Cerebellar nuclear complex (tissue), 1 donor: Measurements from ENCODE around the gene TIMM13.
"Not testable (repeated sequence)": the region's sequence is repeated elsewhere in the genome, so short reads cannot be mapped to it uniquely, and the experiment has no call there.

Source experiments
- DNase-seq, 2 experiments: peaks; one replicate each; lab custom pipeline; 2025; lab: John Stamatoyannopoulos, UW

TIMM13 gene

DNA sequence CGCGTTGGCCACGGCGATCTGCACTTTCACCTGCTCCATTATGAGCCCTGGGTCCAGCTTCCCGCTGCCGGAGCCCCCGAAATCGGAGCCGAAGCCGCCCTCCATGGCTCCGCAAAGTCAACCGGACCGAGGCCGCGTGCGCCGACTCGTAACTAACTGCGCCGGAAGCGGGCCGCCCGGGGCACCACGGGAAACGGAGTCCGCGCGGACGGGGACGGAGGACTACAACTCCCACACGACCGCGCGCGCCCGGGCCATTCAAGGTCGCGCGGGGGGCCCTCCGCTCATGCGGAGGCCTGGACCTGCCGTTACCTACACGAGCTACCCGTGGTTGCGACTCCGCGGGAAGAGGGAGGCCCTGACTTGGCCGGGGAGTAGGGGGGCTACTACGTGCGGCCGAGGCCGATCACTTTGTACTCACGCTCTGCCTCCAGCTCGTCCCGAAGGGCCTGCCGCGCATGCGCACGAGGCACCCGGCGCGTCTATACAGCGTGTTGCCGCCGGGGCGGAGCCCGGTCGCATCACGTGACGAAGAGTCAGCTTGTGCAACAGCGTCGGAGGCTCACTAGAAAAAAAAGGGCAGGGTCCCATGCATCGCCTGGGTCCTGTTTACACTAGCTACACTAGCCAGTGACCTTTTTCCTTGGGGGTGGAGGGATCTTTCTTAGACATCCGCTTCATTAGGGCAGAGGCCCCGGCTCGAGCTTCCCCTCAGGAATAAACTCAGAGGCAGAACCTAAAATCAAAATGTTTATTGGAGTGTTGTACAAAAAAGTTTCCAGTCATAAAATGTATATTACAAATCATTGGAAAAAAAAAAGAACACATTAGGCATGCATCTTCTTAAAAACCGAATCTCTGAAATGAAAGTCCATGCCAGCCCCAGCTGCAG, at the start of gene TIMM13:
Gene TIMM13 (minus strand): TSS at position 158 of the 892 bp plus-strand sequence. CDS start 53 bp downstream, at position 105.
- peak; percentile 72 to 89 for DNase-seq

DNA sequence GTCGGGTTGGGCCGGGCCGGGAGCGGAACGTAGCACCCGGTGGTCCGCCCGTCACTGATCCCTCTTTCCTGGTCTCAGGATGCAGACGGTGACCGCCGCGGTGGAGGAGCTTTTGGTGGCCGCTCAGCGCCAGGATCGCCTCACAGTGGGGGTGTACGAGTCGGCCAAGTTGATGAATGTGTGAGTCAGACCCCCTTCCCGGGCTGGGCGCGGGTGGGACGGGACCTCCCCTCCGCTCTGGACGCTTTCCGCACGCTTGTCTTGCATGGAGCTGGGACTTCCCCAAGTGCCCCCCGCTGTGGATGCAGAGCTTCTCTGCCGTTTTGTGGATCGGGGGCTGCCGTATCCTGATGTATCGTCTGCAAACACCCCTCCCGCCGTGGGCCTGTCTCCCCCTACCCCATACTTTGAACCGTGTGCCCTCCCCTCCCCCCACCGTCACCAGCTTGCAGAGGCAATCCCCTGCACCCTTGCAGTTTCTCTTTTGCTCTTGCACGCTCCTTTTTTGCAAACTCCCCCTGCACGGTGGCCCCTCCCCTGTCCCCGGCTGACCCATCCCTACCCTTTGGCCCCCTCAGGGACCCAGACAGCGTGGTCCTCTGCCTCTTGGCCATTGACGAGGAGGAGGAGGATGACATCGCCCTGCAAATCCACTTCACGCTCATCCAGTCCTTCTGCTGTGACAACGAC, 49.2 kb upstream of the TIMM13 start:
- no peak for DNase-seq

DNA sequence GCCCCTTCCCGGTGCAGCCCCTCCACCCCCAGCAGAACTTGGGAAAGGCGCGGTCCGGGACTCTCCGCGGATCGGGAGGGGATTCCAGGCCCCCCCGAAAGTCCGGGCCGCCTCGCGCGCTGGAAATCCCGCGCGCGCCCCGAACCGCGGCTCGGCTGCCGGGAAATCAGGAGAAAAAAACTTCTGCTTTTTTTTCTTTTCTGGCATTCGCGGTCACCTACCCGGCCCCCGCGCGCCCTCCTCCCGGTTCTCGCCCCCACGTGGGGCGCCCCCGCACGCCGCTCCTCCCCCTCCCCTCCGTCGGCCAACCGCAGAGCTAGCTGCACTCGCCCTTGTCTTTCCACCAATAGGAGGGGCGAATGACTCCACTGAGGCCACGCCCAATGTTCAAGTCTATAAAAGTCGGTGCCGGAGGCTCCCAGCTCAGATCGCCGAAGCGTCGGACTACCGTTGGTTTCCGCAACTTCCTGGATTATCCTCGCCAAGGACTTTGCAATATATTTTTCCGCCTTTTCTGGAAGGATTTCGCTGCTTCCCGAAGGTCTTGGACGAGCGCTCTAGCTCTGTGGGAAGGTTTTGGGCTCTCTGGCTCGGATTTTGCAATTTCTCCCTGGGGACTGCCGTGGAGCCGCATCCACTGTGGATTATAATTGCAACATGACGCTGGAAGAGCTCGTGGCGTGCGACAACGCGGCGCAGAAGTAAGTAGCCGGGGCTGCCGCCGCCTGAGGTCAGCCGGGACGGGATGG, 48.5 kb upstream of the TIMM13 start, which contains the start of gene GADD45B:
Gene GADD45B (plus strand): TSS at position 426 of the 749 bp plus-strand sequence. CDS start 232 bp downstream, at position 658.
- peak; percentile 89 to 99 for DNase-seq

DNA sequence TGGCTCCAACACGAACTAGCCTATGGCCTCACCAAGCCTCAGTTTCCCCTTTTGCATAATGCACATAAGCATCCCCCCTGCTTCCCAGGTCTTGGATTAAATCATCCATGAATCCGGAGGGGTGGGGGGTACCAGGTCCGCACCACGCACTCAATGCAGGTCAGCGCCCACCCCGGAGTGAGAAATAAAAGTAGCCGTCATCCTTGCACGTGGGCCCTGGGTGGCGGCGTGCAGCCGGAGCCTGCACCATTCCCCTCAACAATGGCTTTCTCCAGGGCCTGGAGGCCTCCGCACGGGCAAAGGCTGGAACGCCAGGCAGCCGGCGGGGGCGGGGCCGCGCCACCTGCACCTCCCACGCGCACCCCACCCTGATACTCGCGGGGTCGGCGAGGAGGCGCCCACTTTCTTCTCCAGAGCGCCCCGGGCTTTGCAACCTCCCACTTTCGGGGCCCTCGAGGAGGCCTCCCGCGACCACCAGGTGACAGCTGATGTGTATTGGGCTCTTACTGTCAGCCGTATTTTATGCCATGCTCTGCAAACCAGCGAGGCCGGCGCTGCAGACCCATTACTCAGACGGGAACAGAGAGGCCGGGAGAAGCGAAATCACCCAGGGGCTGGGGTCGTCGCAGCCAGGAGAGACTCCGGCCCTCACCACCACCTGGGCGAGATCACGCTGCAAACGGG, 47.8 kb upstream of the TIMM13 start:
- no peak for DNase-seq

DNA sequence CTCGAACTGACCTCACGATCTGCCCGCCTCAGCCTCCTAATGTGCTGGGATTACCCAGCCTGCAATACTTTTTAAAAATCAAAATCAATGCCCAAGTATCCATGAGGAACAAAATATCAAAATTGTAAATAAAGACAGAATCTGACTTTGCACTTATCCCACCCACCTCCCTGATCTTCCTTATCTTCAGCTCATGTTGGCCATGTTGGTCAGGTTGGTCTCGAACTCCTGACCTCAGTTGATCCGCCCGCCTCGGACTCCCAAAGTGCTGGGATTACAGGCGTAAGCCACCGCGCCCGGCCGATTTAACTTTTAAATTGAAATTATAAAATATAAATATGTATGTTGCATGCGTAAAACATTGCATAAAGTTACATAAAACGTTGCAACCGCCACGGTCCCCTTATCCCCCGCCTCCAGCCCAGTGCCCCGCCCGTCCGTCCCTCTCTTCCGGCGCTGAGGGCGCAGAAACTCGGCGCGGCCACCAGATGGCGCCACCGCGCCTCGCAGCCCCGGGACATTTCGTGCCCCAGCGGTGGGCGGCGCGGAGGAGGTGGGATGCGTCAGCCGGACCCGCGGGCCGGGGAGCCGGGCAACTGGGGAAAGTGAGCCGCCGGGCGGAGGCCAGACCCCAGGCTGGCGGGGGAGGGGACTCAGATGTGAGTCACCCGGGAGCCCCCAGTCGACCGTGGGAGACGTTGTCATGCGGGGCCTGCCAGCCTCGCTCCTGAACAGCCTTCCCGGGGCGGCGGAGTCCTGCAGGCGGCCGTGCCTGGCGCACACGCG, 47.0 kb upstream of the TIMM13 start:
- peak in 1 of 2 experiments; percentile 12 for DNase-seq

DNA sequence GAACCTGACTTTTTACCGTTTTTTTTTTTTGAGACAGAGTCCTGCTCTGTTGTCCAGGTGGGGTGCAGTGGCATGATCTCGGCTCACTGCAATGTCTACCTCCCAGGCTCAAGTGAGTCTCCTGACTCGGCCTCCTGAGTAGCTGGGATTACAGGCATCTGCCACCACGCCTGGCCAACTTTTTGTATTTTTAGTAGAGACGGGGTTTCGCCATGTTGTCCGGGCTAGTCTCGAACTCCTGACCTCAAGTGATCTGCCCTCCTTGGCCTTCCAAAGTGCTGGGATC, 42.5 kb upstream of the TIMM13 start:
- DNase-seq, result not testable (repeated sequence)

DNA sequence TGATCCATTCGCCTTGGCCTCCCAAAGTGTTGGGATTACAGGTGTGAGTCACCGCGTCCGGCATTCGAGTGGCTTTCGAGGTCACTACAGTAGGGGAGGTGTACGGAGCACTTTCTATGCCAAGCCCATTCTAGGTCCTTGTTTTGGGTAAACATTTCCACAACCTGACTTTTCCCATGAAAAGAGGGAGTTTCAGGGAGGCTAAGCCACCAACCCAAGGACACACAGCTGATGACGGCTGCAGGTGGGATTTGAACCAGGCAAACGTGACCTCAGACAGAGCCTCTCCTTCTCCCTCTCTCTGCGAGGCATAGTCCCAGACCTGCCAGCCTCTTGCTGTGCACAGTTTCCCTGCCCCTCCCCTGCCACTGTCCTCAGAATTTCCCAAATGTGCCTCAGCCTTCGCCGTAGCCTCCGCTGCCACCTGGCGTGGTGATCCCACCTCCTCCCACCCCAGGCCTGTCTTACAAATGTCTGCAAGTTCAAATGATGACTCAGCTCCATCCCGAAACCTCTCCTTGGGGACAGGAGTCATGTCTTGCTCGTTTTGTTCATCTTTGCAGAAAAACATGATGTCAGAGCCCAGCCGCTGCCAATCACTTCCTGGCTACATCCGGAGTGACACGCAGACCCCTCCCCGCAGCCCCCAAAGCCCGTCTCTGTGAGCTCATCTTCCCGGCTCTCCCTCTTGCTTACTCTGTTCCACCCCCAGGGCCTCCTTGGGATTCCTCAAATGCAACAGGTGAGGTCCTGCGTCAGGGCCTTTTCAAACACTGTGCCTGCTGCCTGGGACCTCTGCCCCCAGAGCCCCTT, 41.9 kb upstream of the TIMM13 start:
- no peak for DNase-seq

DNA sequence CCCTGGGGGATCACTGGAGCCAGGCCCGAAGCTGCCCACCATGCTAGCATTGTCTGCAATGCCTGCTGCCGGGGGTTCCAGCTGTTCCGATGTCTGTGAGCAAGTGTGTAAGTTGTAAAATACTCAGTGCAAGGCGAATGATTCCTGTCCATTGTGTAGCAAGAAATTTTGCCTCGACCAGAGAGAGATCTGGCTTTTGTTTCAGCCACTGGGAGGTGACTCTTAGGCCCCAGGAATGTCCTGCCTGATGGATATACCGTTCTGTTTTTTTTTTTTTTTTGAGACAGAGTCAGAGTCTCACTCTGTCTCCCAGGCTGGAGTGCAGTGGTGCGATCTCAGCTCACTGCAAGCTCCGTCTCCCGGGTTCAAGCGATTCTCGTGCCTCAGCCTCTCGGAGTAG, 41.2 kb upstream of the TIMM13 start:
- DNase-seq, result no peak

DNA sequence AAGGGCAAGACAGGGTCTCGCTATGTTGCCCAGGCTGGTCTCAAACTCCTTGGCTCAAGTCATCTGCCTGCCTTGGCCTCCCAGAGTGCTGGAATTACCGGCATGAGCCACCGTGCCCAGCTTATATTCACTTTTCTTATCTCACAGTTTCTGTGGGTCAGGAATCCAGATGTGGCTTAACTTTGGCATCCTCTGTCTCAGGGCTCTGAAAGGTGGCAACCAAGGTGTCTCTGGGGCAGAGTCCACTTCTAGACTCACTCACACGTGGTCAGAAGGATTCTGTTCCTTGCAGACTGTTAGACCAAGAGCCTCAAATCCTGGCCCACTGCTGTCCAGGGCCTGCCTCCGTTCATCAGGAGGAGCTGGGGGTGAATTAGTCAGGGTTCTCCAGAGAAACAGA, 37.0 kb upstream of the TIMM13 start:
- DNase-seq, result no peak

DNA sequence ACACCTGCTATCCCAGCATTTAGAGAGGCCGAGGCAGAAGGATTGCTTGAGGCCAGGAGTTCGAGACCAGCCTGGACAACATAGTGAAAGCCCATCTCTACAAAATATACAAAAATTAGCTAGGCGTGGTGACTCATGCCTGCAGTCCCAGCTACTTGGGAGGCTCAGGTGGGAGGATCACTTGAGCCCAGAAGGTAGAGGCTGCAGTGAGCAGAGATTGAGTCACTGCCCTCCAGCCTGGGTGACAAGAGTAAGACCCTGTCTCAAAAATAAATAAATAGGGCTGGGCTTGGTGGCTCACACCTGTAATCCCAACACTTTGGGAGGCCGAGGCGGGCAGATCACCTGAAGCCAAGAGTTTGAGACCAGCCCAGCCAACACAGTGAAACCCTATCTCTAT, 36.3 kb upstream of the TIMM13 start:
- DNase-seq, result not testable (repeated sequence)

DNA sequence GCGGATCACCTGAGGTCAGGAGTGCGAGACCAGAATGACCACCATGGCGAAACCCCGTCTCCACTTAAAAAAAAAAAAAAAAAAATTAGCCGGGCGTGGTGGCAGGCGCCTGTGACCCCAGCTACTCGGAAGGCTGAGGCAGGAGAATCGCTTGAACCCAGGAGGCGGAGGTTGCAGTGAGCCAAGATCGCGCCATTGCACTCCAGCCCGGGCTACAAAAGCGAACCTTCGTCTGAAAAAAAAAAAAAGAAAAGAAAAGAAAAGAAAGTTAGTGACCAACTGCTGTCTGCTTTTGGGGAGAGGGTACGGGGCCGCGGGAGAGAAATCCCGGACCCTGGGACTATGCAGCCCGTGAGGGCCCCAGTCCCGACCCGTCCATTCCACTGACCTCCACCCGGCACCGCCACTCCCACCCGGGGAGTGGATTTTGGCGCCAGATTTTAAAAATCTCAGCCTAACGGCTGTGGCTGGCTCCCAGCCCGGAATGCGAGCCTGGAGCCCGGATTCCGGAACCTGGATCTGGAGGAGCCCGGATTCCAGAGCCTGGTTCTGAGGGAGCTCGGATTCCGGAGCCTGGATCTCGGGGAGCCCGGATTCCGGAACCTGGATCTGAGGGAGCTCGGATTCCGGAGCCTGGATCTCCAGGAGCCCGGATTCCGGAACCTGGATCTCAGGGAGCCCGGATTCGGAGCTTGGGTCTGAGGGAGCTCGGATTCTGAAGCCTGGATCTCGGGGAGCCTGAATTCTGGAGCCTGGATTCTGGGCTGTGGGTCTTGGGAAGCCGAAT, 35.4 kb upstream of the TIMM13 start:
- DNase-seq, result peak in 1 of 2 experiments; percentile 74

DNA sequence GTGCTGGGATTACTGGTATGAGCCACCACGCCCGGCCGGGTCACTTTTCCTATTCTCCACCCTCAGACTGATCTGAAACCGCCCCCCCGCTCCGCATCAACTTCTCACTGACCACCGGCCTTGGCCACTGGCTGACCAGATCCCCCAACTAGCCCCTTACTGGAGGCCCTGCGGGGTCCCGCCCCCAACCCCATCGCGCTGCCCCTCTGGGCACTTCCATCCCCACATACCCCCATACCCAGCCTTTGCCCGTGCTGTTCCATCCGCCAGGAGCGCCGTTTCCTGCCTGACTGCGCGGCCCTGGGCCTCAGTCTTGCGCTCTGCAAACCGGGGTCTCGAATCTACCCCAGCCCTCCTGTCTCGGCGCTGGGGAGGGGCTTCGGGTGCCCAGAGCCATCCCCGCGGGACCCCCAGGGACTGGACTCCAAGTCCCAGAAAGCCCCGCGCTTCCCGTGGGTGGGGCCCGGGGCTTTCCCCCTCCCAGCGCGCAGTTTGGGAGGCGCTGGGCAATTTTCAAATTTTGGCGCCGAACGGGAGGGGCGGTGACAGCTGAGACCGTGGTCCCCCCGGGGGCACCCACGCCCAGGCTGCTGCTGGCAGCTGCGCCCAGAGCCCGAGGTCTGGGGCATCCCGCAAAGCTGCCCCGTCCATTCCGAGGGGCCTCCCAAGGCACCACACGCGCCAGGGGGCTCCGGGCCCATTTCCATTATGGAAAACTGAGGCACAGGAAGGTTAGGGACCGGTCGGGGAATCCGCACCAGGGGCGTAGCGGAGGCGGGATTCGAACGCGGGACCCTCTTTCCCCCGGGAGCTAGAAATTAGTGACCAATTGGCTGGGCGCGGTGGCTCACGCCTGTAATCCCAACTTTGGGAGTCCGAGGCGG, 34.6 kb upstream of the TIMM13 start:
- DNase-seq, result no peak

DNA sequence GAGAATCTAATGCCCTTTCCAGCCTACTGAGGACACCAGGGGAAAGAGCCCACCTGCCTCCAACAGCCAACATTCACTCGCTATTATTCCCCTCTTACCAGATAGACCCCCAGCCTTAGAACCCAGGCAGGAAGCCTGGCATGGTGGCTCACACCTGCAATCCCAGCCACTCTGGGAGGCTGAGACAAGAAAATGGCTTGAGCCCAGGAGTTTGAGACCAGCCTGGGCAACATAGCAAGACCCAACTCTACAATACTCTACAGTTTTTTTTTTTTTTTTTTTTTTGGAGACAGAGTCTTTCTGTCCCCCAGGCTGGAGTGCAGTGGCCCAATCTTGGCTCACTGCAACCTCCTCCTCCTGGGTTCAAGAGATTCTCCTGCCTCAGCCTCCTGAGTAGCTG, 32.9 kb upstream of the TIMM13 start:
- DNase-seq, result no peak

DNA sequence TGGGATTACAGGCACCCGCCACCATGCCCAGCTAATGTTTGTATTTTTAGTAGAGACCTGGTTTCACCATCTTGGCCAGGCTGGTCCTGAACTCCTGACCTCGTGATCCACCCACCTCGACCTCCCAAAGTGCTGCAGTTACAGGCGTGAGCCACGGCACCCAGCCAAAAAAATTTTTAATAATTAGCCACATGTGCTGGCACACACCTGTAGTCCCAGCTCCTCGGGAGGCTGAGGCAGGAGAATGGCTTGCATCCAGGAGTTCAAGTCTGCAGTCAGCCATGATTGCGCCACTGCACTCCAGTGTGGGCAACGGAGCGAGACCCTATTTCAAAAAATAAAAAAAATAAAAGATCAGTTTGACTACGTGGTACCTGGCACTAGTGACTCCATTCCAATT, 31.4 kb upstream of the TIMM13 start:
- not testable (repeated sequence) for DNase-seq

DNA sequence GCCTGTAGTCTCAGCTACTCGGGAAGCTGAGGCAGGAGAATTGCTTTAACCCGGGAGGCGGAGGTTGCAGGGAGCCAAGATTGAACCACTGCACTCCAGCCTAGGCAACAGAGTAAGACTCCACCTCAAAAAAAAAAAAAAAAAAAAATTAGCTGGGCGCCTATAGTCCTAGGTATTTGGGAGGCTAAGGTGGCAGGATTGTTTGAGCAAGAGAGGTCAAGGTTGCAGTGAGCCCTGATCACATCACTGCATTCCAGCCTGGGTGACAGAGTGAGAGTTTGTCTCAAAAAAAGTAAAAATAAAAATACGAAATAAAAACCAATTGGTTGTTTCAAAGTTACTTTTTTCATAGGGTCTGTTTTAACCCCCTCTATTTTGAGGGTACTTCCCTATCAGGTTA, 30.7 kb upstream of the TIMM13 start:
- no peak for DNase-seq

DNA sequence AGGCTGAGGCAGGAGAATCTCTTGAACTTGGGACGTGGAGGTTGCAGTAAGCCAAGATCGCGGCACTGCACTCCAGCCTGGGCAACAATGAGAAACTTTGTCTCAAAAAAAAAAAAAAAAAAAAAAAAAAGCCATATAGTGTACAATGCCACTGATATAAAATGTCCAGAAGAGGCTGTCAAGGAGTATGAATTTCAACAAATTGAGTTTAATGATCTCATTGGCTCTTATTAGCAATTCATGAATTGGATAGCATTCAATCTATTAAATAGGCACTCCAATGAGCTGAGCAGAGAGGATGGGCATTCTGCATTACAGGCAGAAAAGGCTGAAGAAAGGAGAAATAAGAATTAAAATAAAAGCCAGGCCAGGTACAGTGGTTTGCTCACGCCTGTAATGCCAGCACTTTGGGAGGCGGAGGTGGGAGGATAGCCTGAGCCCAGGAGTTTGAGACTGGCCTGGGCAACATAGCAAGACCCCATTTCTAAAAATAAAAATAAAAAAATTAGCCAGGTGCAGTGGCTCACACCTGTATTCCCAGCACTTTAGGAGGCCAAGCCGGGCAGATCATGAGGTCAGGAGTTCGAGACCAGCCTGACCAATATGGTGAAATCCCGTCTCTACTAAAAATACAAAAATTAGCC, 30.1 kb upstream of the TIMM13 start:
- no peak for DNase-seq

DNA sequence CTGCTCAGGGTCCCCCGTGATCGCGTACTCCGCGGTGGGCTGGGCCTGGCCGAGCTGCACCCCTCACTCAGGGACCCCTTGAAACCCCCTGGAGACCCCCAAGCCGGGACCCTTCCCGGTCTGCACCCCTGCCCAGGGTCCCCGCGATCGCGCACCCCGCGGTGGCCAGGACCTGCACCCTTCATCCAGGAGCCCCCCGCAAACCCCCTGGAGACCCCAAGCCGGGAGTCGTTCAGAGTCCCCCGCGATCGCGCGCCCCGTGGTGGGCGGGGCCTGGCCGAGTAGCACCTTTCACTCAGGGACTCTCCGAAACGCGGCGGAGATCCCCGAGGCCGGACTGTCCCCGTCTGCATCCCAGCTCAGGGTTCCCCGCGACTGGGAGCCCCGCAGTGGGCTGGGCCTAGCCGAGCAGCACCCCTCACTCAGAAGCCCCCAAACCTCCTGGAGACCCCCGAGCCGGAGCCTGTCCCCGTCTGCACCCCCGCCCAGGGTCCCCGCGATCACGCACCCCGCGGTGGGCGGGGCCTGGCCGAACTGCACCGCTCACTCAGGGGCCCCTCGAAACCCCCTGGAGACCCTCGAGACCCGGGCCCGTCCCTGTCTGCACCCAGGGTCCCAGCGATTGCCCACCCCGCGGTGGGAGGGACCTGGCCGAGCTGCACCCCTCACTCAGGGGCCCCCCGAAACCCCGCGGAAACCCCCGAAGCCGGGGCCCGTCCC, 28.6 kb upstream of the TIMM13 start:
- DNase-seq, result no peak
